ENCODE measurements around the gene CELSR1.
"Not testable (repeated sequence)": the region's sequence is repeated elsewhere in the genome, so short reads cannot be mapped to it uniquely, and the experiment has no call there.

Gene CELSR1

GRCh38 chr22:46402505-46402904, 134.9 kb downstream of the CELSR1 start:
- no peak for DNase-seq (ENCODE audit: low read depth in 2 of 2)

- DNase-seq (ENCODE audit: low read depth in 2 of 2), result no peak
Measured at GRCh38 chr22:46401370-46401769, 136.1 kb downstream of the CELSR1 start.

GRCh38 chr22:46399251-46400024, 138.0 kb downstream of the CELSR1 start:
- no peak for DNase-seq (ENCODE audit: low read depth in 2 of 2)

GRCh38 chr22:46397951-46398350, 139.5 kb downstream of the CELSR1 start:
- no peak for DNase-seq (ENCODE audit: low read depth in 2 of 2)

GRCh38 chr22:46397514-46397913, 139.9 kb downstream of the CELSR1 start:
- no peak for DNase-seq (ENCODE audit: low read depth in 2 of 2)

GRCh38 chr22:46397049-46397448, 140.4 kb downstream of the CELSR1 start:
- not testable (repeated sequence) for DNase-seq (ENCODE audit: low read depth in 2 of 2)

- no peak for DNase-seq (ENCODE audit: low read depth in 2 of 2)
Measured at GRCh38 chr22:46395145-46395544, 142.3 kb downstream of the CELSR1 start.

- no peak for DNase-seq (ENCODE audit: low read depth in 2 of 2)
Measured at GRCh38 chr22:46394622-46395021, 142.8 kb downstream of the CELSR1 start.

- no peak for DNase-seq (ENCODE audit: low read depth in 2 of 2)
Measured at GRCh38 chr22:46393873-46394272, 143.5 kb downstream of the CELSR1 start.

- DNase-seq (ENCODE audit: low read depth in 2 of 2), result no peak
Measured at GRCh38 chr22:46392137-46392844, 145.1 kb downstream of the CELSR1 start.

- no peak for DNase-seq (ENCODE audit: low read depth in 2 of 2)
Measured at GRCh38 chr22:46391486-46392136, 145.8 kb downstream of the CELSR1 start.

- DNase-seq (ENCODE audit: low read depth in 2 of 2), result no peak
Measured at GRCh38 chr22:46390652-46391301, 146.6 kb downstream of the CELSR1 start.

GRCh38 chr22:46390105-46390651, 147.2 kb downstream of the CELSR1 start:
- DNase-seq (ENCODE audit: low read depth in 2 of 2), result no peak

GRCh38 chr22:46389081-46389480, 148.3 kb downstream of the CELSR1 start:
- DNase-seq (ENCODE audit: low read depth in 2 of 2), result no peak

- DNase-seq (ENCODE audit: low read depth in 2 of 2), result no peak
Measured at GRCh38 chr22:46388647-46389046, 148.8 kb downstream of the CELSR1 start.

- no peak for DNase-seq (ENCODE audit: low read depth in 2 of 2)
Measured at GRCh38 chr22:46387748-46388147, 149.7 kb downstream of the CELSR1 start.

GRCh38 chr22:46386312-46386711, 151.1 kb downstream of the CELSR1 start:
- DNase-seq (ENCODE audit: low read depth in 2 of 2), result no peak

GRCh38 chr22:46382524-46382923, 154.9 kb downstream of the CELSR1 start:
- no peak for DNase-seq (ENCODE audit: low read depth in 2 of 2)

GRCh38 chr22:46381731-46382130, 155.7 kb downstream of the CELSR1 start:
- no peak for DNase-seq (ENCODE audit: low read depth in 2 of 2)

- DNase-seq (ENCODE audit: low read depth in 2 of 2), result no peak
Measured at GRCh38 chr22:46381142-46381541, 156.3 kb downstream of the CELSR1 start.

- DNase-seq (ENCODE audit: low read depth in 2 of 2), result no peak
Measured at GRCh38 chr22:46380581-46380980, 156.8 kb downstream of the CELSR1 start.

- no peak for DNase-seq (ENCODE audit: low read depth in 2 of 2)
Measured at GRCh38 chr22:46380069-46380468, 157.4 kb downstream of the CELSR1 start.
